GM18858 (cell line): Measurements from ENCODE around the gene IFFO2.
"Not testable (repeated sequence)": the region's sequence is repeated elsewhere in the genome, so short reads cannot be mapped to it uniquely, and the experiment has no call there.

Experiments
- ATAC-seq: cut with Tn5 transposase; IDR thresholded peaks from one replicate; pipeline ENCODE4 v1.9.1; 2021; ENCODE audit not compliant: unreplicated experiment

IFFO2 gene

GRCh38 chr1:18899363-18900049 lies 57.0 kb downstream of the IFFO2 start:
- no peak for ATAC-seq

GRCh38 chr1:18898567-18898966 lies 57.9 kb downstream of the IFFO2 start:
- no peak for ATAC-seq

GRCh38 chr1:18895317-18895716 lies 61.2 kb downstream of the IFFO2 start:
- ATAC-seq, result no peak

GRCh38 chr1:18893120-18893519 lies 63.4 kb downstream of the IFFO2 start:
- no peak for ATAC-seq

- not testable (repeated sequence) for ATAC-seq
These were observed 64.6 kb downstream of the IFFO2 start for GRCh38 chr1:18891858-18892257.

- no peak for ATAC-seq
These were observed 65.1 kb downstream of the IFFO2 start for GRCh38 chr1:18891426-18891780.

- ATAC-seq, result no peak
These were observed 65.6 kb downstream of the IFFO2 start for GRCh38 chr1:18890706-18891425.

- ATAC-seq, result no peak
These were observed 70.5 kb downstream of the IFFO2 start for GRCh38 chr1:18886003-18886335.

GRCh38 chr1:18885311-18886002 lies 71.0 kb downstream of the IFFO2 start:
- ATAC-seq, result no peak

GRCh38 chr1:18884727-18885126 lies 71.7 kb downstream of the IFFO2 start:
- no peak for ATAC-seq

- ATAC-seq, result no peak
These were observed 72.1 kb downstream of the IFFO2 start for GRCh38 chr1:18884419-18884717.

GRCh38 chr1:18883636-18884418 lies 72.6 kb downstream of the IFFO2 start:
- ATAC-seq, result no peak

- no peak for ATAC-seq
These were observed 73.4 kb downstream of the IFFO2 start for GRCh38 chr1:18883079-18883478.

GRCh38 chr1:18882486-18882885 lies 74.0 kb downstream of the IFFO2 start:
- no peak for ATAC-seq

GRCh38 chr1:18881642-18882431 lies 74.6 kb downstream of the IFFO2 start:
- no peak for ATAC-seq

GRCh38 chr1:18881164-18881563 lies 75.3 kb downstream of the IFFO2 start:
- ATAC-seq, result no peak

- no peak for ATAC-seq
These were observed 75.9 kb downstream of the IFFO2 start for GRCh38 chr1:18880585-18880984.

GRCh38 chr1:18879791-18880309 lies 76.6 kb downstream of the IFFO2 start:
- ATAC-seq, result no peak

GRCh38 chr1:18879215-18879790 lies 77.2 kb downstream of the IFFO2 start:
- no peak for ATAC-seq

GRCh38 chr1:18878538-18879214 lies 77.8 kb downstream of the IFFO2 start:
- no peak for ATAC-seq
